Astrocyte (in vitro differentiated cells and primary cell): Measurements from ENCODE around the gene TMEM237.

Source experiments
- CTCF ChIP-seq: IDR thresholded peaks from 2 replicates; pipeline ENCODE4 v1.5.1; 2011; ENCODE audit warnings: low read depth, mild to moderate bottlenecking, inconsistent platforms, low read length, moderate library complexity; ENCODE audit not compliant: insufficient read depth
- EZH2 ChIP-seq: IDR thresholded peaks from 2 replicates; pipeline ENCODE4 v1.6.1; 2012; ENCODE audit warnings: mild to moderate bottlenecking, low read length, inconsistent platforms; ENCODE audit not compliant: insufficient read depth

- no peak for TF ChIP-seq CTCF
- no peak for TF ChIP-seq EZH2
These were observed 62.8 kb downstream of the TMEM237 start for GRCh38 chr2:201580486-201580885.
